IMR-90 (cell line): ENCODE data around the gene ATP5F1D. TPM values are rescaled to one million over a fixed set of nuclear protein-coding genes. Genes with fewer than 3 reads are reported as not detected.

ENCODE experiments used
- ATAC-seq: fragments of 200-7000 bp; cut with Tn5 transposase; 2 replicates; pipeline ENCODE4 v1.9.1; 2020; ENCODE audit warnings: low read depth, mild to moderate bottlenecking, moderate library complexity
- BruUV-seq: library from RNA; stranded (reverse); fragments of 400-500 nt; replicated peaks from 2 replicates; lab custom pipeline; 2021; lab: Mats Ljungman, UMichigan
- CTCF ChIA-PET: fragments of 300-600 bp; formaldehyde crosslinking; extraction: SDS; loops from one replicate; lab custom pipeline; 2021; ENCODE audit warnings: antibody characterized with exemption; lab: Yijun Ruan, JAX
- POLR2A ChIA-PET: fragments of 300-600 bp; sonication (Branson Sonifier 250); formaldehyde crosslinking; loops from one replicate; lab custom pipeline; 2022; ENCODE audit warnings: antibody characterized with exemption; ENCODE audit not compliant: unreplicated experiment; lab: Charles Lee
- DNase-seq: peaks from one replicate; pipeline ENCODE4 v3.0.0; 2013
- H2AFZ ChIP-seq: replicated peaks from 2 replicates; pipeline ENCODE3; 2013; ENCODE audit warnings: low read length, mild to moderate bottlenecking; ENCODE audit not compliant: poor library complexity
- H2AK5ac ChIP-seq: 2 replicates; pipeline ENCODE4 v1.6.1; 2013; ENCODE audit warnings: low read depth, low read length, inconsistent platforms
- H2AK9ac ChIP-seq: replicated peaks from 2 replicates; pipeline ENCODE3; 2013; ENCODE audit warnings: mild to moderate bottlenecking, low read depth, low read length, moderate library complexity; ENCODE audit not compliant: poor library complexity
- H2BK120ac ChIP-seq: 2 replicates; pipeline ENCODE4 v1.6.1; 2013; ENCODE audit warnings: low read depth, low read length, inconsistent platforms
- H2BK15ac ChIP-seq: 3 replicates; pipeline ENCODE4 v1.6.1; 2013; ENCODE audit warnings: low read depth, low read length, inconsistent platforms
- H2BK20ac ChIP-seq: 2 replicates; pipeline ENCODE4 v1.6.1; 2013; ENCODE audit warnings: low read depth, mild to moderate bottlenecking, inconsistent platforms, low read length, moderate library complexity
- H2BK5ac ChIP-seq: 2 replicates; pipeline ENCODE4 v1.6.1; 2013; ENCODE audit warnings: mild to moderate bottlenecking, low read depth, low read length, inconsistent platforms; ENCODE audit not compliant: poor library complexity, severe bottlenecking
- H3K14ac ChIP-seq: replicated peaks from 2 replicates; pipeline ENCODE4 v1.6.1; 2013; ENCODE audit warnings: low read depth, low read length, inconsistent platforms
- H3K18ac ChIP-seq: 2 replicates; pipeline ENCODE4 v1.6.1; 2013; ENCODE audit warnings: low read depth, low read length, control low read depth
- H3K23ac ChIP-seq: 2 replicates; pipeline ENCODE4 v1.6.1; 2013; ENCODE audit warnings: low read depth, low read length, inconsistent platforms
- H3K27ac ChIP-seq: 2 replicates; pipeline ENCODE4 v1.5.1; 2013; ENCODE audit warnings: mild to moderate bottlenecking, control low read depth, low read length; ENCODE audit not compliant: insufficient read depth
- H3K27me3 ChIP-seq: 2 replicates; pipeline ENCODE4 v1.6.1; 2013; ENCODE audit warnings: low read length; ENCODE audit not compliant: control insufficient read depth, insufficient read depth
- H3K36me3 ChIP-seq: 2 replicates; pipeline ENCODE4 v1.6.1; 2013; ENCODE audit warnings: low read length, mixed read lengths; ENCODE audit not compliant: control insufficient read depth, insufficient read depth
- H3K4ac ChIP-seq: 2 replicates; pipeline ENCODE4 v1.6.1; 2013; ENCODE audit warnings: low read depth, low read length, inconsistent platforms
- H3K4me1 ChIP-seq: 2 replicates; pipeline ENCODE4 v1.6.1; 2013; ENCODE audit warnings: low read length, mixed read lengths; ENCODE audit not compliant: control insufficient read depth, insufficient read depth
- H3K4me2 ChIP-seq: 2 replicates; pipeline ENCODE4 v1.6.1; 2013; ENCODE audit warnings: low read depth, mild to moderate bottlenecking, control low read depth, low read length, moderate library complexity
- H3K4me3 ChIP-seq: 2 replicates; pipeline ENCODE4 v1.5.1; 2013; ENCODE audit warnings: low read depth, mild to moderate bottlenecking, control low read depth, low read length, moderate library complexity; ENCODE audit not compliant: insufficient read depth
- H3K56ac ChIP-seq: 2 replicates; pipeline ENCODE4 v1.6.1; 2013; ENCODE audit warnings: low read length, inconsistent platforms; ENCODE audit not compliant: insufficient read depth; ENCODE audit errors: extremely low read depth
- H3K79me1 ChIP-seq, 2 experiments: 2 replicates each; pipeline ENCODE4 v1.6.1; 2013; ENCODE audit warnings: low read length in 2 of 2, inconsistent platforms in 1 of 2, low read depth in 1 of 2
- H3K9ac ChIP-seq: 2 replicates; pipeline ENCODE4 v1.6.1; 2013; ENCODE audit warnings: low read depth, low read length, control low read depth
- H3K9me1 ChIP-seq: 2 replicates; pipeline ENCODE4 v1.6.1; 2013; ENCODE audit warnings: low read length, inconsistent platforms; ENCODE audit not compliant: insufficient read depth
- H3K9me3 ChIP-seq: 2 replicates; pipeline ENCODE4 v1.6.1; 2013; ENCODE audit warnings: low read length; ENCODE audit not compliant: control insufficient read depth, insufficient read depth
- H4K20me1 ChIP-seq: 2 replicates; pipeline ENCODE4 v1.6.1; 2013; ENCODE audit warnings: low read length, inconsistent platforms; ENCODE audit not compliant: insufficient read depth
- H4K5ac ChIP-seq: 2 replicates; pipeline ENCODE4 v1.6.1; 2013; ENCODE audit warnings: mild to moderate bottlenecking, low read depth, low read length, control low read depth
- H4K8ac ChIP-seq, 2 experiments: 2 replicates each; pipeline ENCODE4 v1.6.1; 2013; ENCODE audit warnings: low read depth in 2 of 2, low read length in 2 of 2, control low read depth in 1 of 2, inconsistent platforms in 1 of 2
- H4K91ac ChIP-seq: 2 replicates; pipeline ENCODE4 v1.6.1; 2013; ENCODE audit warnings: low read depth, low read length, inconsistent platforms; ENCODE audit not compliant: insufficient read depth
- CEBPB ChIP-seq: IDR thresholded peaks from 2 replicates; pipeline ENCODE4 v1.6.1; 2012; ENCODE audit warnings: low read depth, low read length, improper control_type of control experiment
- USF2 ChIP-seq: fragments of 150-350 bp; IDR thresholded peaks from 2 replicates; pipeline ENCODE4 v1.6.1; 2017; ENCODE audit warnings: mild to moderate bottlenecking, antibody characterized with exemption, low read length, low read depth
- WGBS, 2 experiments: methylation state at CpG; one replicate each; pipeline versions ENCODE4 v1.1.5 to v1.1.7; 2013; ENCODE audit warnings: missing lambda C conversion rate in 2 of 2; ENCODE audit not compliant: insufficient read length in 1 of 2; ENCODE audit errors: extremely low coverage in 2 of 2; 5-methylcytosine and 5-hydroxymethylcytosine counted together
- dilution Hi-C: fragments of 300-500 bp; cut with HindIII; formaldehyde crosslinking; loops from one replicate; pipeline ENCODE4 v1.14.3; 2018; ENCODE audit warnings: low sequenced_read_pairs; ENCODE audit not compliant: unreplicated experiment
- in situ Hi-C: fragments of 300-500 bp; cut with MboI; formaldehyde crosslinking; loops from 3 replicates; pipeline ENCODE4 v1.14.3; 2019; ENCODE audit warnings: low sequenced_read_pairs, inconsistent platforms, mixed read lengths
- intact Hi-C: fragments of 100-400 bp; cut with micrococcal nuclease; formaldehyde crosslinking; loops from 2 replicates; pipeline ENCODE4 v1.10.0; 2022
- polyA plus RNA-seq, 3 experiments: library from polyadenylated mRNA; depleted of rRNA; stranded (reverse); fragments of >200 nt; gene quantifications; 2 replicates each; pipeline ENCODE4 v1.2.3, GENCODE V29; 2012; ENCODE audit warnings: low replicate concordance in 1 of 3
- total RNA-seq: library from RNA; depleted of rRNA; stranded (reverse); fragments of >200 nt; gene quantifications from 2 replicates; pipeline ENCODE4 v1.2.3, GENCODE V29; 2012

ATP5F1D gene
- total and polyA plus RNA-seq, 2 of the 4 experiments (the other 2 are of a cell fraction): 7.3 to 140 TPM

GRCh38 chr19:1283207-1283916, 41.8 kb downstream of the ATP5F1D start (continued):
- no peak for TF ChIP-seq CEBPB

GRCh38 chr19:1283917-1284292, 42.4 kb downstream of the ATP5F1D start:
- no peak overlapping the region for H2BK120ac ChIP-seq
- TF ChIP-seq USF2: no peak
- peaks cover 16% of the 10 kb centered on the region for H4K20me1 ChIP-seq
- no peak overlapping the region for H3K14ac ChIP-seq
- no peak overlapping the region for H4K91ac ChIP-seq
- CTCF ChIA-PET: no interaction called here
- no peak overlapping the region for H2AK9ac ChIP-seq
- BruUV-seq: no TSS peak
- no peak overlapping the region for H3K18ac ChIP-seq
- H3K56ac ChIP-seq: no peak overlapping the region
- dilution Hi-C loops (no loop called here), in situ Hi-C loops (loop anchor here (5.0 kb wide), 1 partner anchor 78 kb away; no protein-coding TSS in a partner anchor), intact Hi-C loops (loop anchor here (2.0 kb wide), 1 partner anchor 95 kb away; no protein-coding TSS in a partner anchor)
- H3K4me3 ChIP-seq: no peak overlapping the region
- H3K9me3 ChIP-seq: no peaks in the 10 kb centered on the region
- no peak overlapping the region for H2BK20ac ChIP-seq
- no peaks in the 10 kb centered on the region for H3K4me1 ChIP-seq
- H3K9me1 ChIP-seq: no peaks in the 10 kb centered on the region
- peaks cover 4% of the 10 kb centered on the region for H3K36me3 ChIP-seq
- no peak overlapping the region for H4K5ac ChIP-seq
- no peak for DNase-seq
- peaks cover 41% of the 10 kb centered on the region for H3K27me3 ChIP-seq
- no peak overlapping the region for H3K4ac ChIP-seq
- no peak overlapping the region for H2AK5ac ChIP-seq
- no peak overlapping the region for H4K8ac ChIP-seq
- H3K23ac ChIP-seq: no peak overlapping the region
- no peak overlapping the region for H3K4me2 ChIP-seq
- POLR2A ChIA-PET: interaction anchor here (1.0 kb wide), 1 partner anchor 9 kb away, joined by 5 read pairs; the partner anchor contains the start of gene FAM174C
- H3K27ac ChIP-seq: no peak overlapping the region
- no peak overlapping the region for H2AFZ ChIP-seq
- peaks cover 0 to 10% of the 10 kb centered on the region in 2 experiments; a peak in 1 of 4 replicates for H3K79me1 ChIP-seq
- ATAC-seq: no peak
- H3K9ac ChIP-seq: no peak overlapping the region
- 80% methylated on average over 1 of the region's 12 CpGs; no CpG with 5 or more reads in 1 of the 2 experiments for WGBS, 2 experiments
- H2BK5ac ChIP-seq: no peak overlapping the region
- no peak overlapping the region for H2BK15ac ChIP-seq
